Stomach (tissue), 4 donors: Measurements from ENCODE around the gene BSN.

Source experiments
- CTCF ChIP-seq, 7 experiments: fragments of 450-650 bp in 4 of 7; fragments of 200-600 bp in 3 of 7; sonication (generic) in 3 of 7; IDR thresholded peaks; one replicate each; pipeline ENCODE4 v1.5.1; 2016 to 2019; ENCODE audit warnings: antibody characterized with exemption in 7 of 7, control low read depth in 2 of 7, mild to moderate bottlenecking in 1 of 7
- EP300 ChIP-seq: sonication (generic); formaldehyde crosslinking; IDR thresholded peaks from one replicate; pipeline ENCODE4 v1.6.1; 2017; ENCODE audit warnings: antibody characterized with exemption
- POLR2A ChIP-seq, 4 donors: fragments of 450-650 bp; IDR thresholded peaks; one replicate each; pipeline ENCODE4 v1.6.1; 2016; ENCODE audit warnings: antibody characterized with exemption in 4 of 4, control low read depth in 2 of 4, mild to moderate bottlenecking in 1 of 4, moderate library complexity in 1 of 4

GRCh38 chr3:49652903-49653415, 98.7 kb downstream of the BSN start:
- TF ChIP-seq CTCF (IDR thresholded peaks at IDR 0.05) = no peak
- no peak for TF ChIP-seq POLR2A (IDR thresholded peaks at IDR 0.05)
- TF ChIP-seq EP300 = no peak
